ENCODE results near the gene RASGEF1C.

RASGEF1C gene

GRCh38 chr5:180143656-180144364, 65.2 kb downstream of the RASGEF1C start:
- DNase-seq (ENCODE audit: insufficient read length, low spot score), result no peak
- FAIRE-seq, result no peak
- TF ChIP-seq POLR2A (IDR thresholded peaks at IDR 0.05; ENCODE audit: low read depth, low read length), result no peak

- FAIRE-seq (no peak), DNase-seq (ENCODE audit: insufficient read length, low spot score) (no peak)
- TF ChIP-seq POLR2A (IDR thresholded peaks at IDR 0.05; ENCODE audit: low read depth, low read length), result no peak
Observed at GRCh38 chr5:180142824-180143610, 66.0 kb downstream of the RASGEF1C start.

- TF ChIP-seq POLR2A (IDR thresholded peaks at IDR 0.05; ENCODE audit: low read depth, low read length), result no peak
- DNase-seq (ENCODE audit: insufficient read length, low spot score), result no peak
- no peak for FAIRE-seq
Observed at GRCh38 chr5:180142021-180142765, 66.8 kb downstream of the RASGEF1C start.

- TF ChIP-seq POLR2A (IDR thresholded peaks at IDR 0.05; ENCODE audit: low read depth, low read length), result no peak
- FAIRE-seq, result no peak
- no peak for DNase-seq (ENCODE audit: insufficient read length, low spot score)
Observed at GRCh38 chr5:180141068-180141660, 67.8 kb downstream of the RASGEF1C start.

GRCh38 chr5:180140571-180140970, 68.4 kb downstream of the RASGEF1C start:
- TF ChIP-seq POLR2A (IDR thresholded peaks at IDR 0.05; ENCODE audit: low read depth, low read length), result no peak
- no peak for DNase-seq (ENCODE audit: insufficient read length, low spot score)
- FAIRE-seq, result no peak

- DNase-seq (ENCODE audit: insufficient read length, low spot score), result no peak
Observed at GRCh38 chr5:180140079-180140554, 68.9 kb downstream of the RASGEF1C start.

GRCh38 chr5:180139731-180140055, 69.3 kb downstream of the RASGEF1C start:
- no peak for FAIRE-seq
- DNase-seq (ENCODE audit: insufficient read length, low spot score), result no peak
- TF ChIP-seq POLR2A (IDR thresholded peaks at IDR 0.05; ENCODE audit: low read depth, low read length), result no peak

More at GRCh38 chr5:180140079-180140554, 68.9 kb downstream of the RASGEF1C start:
- FAIRE-seq, result no peak
- TF ChIP-seq POLR2A (IDR thresholded peaks at IDR 0.05; ENCODE audit: low read depth, low read length), result no peak

- DNase-seq (ENCODE audit: insufficient read length, low spot score) (no peak), FAIRE-seq (no peak)
- TF ChIP-seq POLR2A (IDR thresholded peaks at IDR 0.05; ENCODE audit: low read depth, low read length), result no peak
Observed at GRCh38 chr5:180138976-180139730, 69.9 kb downstream of the RASGEF1C start.

- FAIRE-seq, result no peak
- DNase-seq (ENCODE audit: insufficient read length, low spot score), result no peak
- no peak for TF ChIP-seq POLR2A (IDR thresholded peaks at IDR 0.05; ENCODE audit: low read depth, low read length)
Observed at GRCh38 chr5:180138214-180138975, 70.6 kb downstream of the RASGEF1C start.

GRCh38 chr5:180137401-180138213, 71.4 kb downstream of the RASGEF1C start:
- TF ChIP-seq POLR2A (IDR thresholded peaks at IDR 0.05; ENCODE audit: low read depth, low read length), result no peak
- DNase-seq (ENCODE audit: insufficient read length, low spot score), result no peak
- no peak for FAIRE-seq

- no peak for FAIRE-seq
- no peak for DNase-seq (ENCODE audit: insufficient read length, low spot score)
- no peak for TF ChIP-seq POLR2A (IDR thresholded peaks at IDR 0.05; ENCODE audit: low read depth, low read length)
Observed at GRCh38 chr5:180136630-180137381, 72.2 kb downstream of the RASGEF1C start.

All from H54 (cell line).